Measurements from ENCODE around the gene ZNF629.

Gene ZNF629

DNA sequence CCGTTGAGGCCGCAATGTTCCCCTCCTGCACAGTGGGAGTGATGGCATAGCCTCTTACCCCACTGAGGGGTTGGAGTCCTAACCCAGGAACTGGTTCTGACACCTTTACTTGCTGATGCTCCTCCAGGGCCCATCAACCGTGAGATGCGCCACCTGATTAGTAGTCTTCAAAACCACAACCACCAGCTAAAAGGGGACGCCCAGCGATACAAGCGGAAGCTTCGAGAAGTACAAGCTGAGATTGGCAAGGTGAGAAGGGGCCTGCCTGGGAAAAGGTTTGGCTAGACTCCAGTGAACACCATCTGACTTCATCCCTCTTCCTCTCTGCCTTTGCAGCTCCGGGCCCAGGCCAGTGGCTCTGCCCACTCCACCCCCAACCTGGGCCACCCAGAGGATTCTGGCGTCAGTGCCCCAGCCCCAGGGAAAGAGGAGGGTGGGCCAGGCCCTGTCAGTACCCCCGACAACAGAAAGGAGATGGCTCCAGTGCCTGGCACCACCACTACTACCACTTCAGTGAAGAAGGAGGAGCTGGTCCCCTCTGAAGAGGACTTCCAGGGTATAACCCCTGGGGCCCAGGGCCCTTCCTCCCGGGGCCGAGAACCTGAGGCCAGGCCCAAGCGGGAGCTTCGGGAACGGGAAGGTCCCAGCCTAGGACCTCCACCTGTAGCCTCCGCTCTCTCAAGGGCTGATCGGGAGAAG is 19.1 kb downstream of the ZNF629 start:
- DNase-seq (ENCODE audit: low read depth) = no peak

- DNase-seq (ENCODE audit: low read depth) = no peak
These were observed 20.1 kb downstream of the ZNF629 start for GRCh38 chr16:30766933-30767284.

DNA sequence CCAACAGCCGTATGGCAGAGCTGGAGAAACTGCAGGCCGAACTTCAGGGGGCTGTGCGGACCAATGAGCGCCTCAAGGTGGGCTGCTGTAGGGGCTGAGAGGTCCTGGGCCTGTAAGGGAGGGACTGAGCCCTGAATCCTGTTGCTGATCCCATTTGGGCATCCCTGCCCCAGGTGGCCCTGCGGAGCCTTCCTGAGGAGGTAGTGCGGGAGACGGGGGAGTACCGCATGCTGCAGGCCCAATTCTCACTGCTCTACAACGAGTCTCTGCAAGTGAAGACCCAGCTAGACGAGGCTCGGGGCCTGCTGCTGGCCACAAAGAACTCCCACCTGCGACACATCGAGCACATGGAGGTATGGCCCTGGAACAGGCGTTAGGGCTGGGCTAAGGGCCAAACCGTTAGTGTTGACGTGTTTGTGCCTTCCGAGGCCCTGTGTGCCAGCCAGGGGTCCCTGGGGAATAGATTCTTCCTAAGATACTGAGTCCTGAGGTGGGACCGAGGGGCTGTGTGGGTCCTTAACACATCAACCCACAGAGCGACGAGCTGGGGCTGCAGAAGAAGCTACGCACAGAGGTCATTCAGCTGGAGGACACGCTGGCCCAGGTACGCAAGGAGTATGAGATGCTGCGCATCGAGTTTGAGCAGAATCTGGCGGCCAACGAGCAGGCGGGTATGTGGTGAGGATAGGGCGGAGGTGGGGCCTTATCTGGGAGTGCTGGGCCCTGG is 20.6 kb downstream of the ZNF629 start:
- no peak for DNase-seq (ENCODE audit: low read depth)

- no peak for DNase-seq (ENCODE audit: low read depth)
These were observed 22.1 kb downstream of the ZNF629 start for GRCh38 chr16:30764816-30765465.

DNA sequence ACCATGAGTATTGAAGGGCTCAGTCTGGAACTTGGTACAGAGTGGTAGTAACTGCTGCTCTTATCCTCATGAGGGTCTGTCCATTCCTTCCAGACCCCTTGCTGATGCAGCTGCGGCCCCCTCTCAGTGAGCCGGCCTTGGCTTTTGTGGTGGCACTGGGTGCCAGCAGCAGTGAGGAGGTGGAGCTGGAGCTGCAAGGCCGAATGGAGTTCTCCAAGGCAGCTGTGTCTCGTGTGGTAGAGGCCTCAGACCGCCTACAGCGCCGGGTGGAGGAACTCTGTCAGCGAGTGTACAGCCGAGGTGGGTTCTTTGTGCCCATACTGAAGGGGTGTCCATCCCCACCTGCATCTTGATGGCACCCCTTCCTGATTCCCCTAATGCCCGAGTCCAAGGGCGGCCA is 22.9 kb downstream of the ZNF629 start:
- no peak for DNase-seq (ENCODE audit: low read depth)

GRCh38 chr16:30762991-30763725 is 23.8 kb downstream of the ZNF629 start:
- no peak for DNase-seq (ENCODE audit: low read depth)

DNA sequence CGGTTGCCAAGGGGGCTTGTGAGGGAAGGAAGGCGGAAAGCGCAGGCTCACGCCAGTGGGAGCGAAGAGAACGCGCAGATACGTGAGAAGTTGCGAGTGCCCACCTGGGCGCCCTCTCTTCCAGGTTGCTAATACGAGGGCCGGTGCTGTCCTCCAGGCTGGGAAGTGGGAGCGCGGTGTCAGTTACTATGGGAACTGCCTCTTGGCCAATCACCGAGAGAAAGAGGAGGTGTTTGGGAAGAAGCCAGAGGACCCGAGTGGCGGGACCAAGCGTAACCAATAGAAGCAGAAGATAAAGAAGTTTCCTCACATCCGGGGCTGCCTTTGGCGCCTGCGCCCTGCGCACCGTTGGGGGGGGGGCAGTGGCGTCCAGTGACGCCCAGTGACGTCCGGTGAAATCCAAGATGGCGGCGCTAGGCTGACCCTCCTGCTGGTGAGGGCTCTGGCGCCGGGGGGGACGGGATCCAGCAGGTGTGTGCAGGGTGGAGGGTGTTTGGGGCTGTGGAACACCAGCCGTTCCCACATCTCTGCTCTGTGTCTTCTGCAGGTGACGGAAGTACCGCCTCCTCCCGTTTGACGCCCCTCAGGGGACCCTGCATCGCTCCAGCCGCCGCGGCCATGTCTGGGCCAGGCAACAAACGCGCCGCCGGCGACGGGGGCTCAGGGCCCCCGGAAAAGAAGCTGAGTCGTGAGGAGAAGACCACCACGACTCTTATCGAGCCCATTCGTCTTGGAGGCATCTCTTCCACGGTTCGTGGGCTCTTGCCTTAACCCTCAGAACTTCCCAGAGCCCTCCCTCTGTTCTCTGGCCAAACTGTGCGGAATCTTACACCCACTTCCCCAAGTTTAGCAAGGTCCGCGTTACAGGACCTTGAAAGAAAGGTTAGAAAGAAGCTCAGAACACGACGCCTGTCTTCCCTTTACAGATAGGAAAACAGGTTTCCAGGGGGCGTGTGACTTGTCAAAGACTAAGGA is 24.8 kb downstream of the ZNF629 start, which contains the start of the genes CFAP119 and RNF40:
Gene CFAP119 (minus strand): TSS at position 135 of the 975 bp plus-strand sequence. CDS start 314 bp downstream, outside the sequence.
Gene RNF40 (plus strand): TSS at position 395 of the 975 bp plus-strand sequence. CDS start 224 bp downstream, at position 619.
- DNase-seq (ENCODE audit: low read depth) = peak; percentile 77

DNA sequence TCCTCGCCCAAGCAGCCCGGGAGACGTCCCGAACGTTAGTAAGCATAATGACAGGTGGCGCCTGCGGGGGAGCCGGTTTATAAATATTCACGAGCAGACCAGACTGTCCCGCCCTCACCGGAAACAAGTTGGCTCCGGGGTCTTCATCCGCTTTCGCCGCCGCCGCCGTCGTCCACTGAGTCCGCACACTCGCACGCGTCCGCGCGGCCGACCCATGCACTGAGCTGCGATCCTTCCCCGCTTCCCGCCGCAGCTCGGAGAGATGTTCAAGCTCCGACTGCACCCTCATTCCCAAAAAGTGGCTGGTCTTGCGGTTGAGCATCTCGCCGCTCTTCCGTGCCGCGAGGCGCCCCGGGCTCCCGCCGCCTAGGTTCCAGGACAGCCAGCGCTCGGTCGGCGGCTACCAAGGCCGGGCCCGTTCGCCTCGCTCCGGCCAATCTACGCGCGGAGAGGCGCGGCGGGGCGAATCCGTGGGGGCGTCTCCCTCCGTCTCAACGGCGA is 25.5 kb downstream of the ZNF629 start:
- peak; percentile 16 for DNase-seq (ENCODE audit: low read depth)

GRCh38 chr16:30760577-30761426 is 26.2 kb downstream of the ZNF629 start:
- no peak for DNase-seq (ENCODE audit: low read depth)

GRCh38 chr16:30760001-30760559 is 26.9 kb downstream of the ZNF629 start:
- DNase-seq (ENCODE audit: low read depth) = no peak

GRCh38 chr16:30758988-30759491 is 28.0 kb downstream of the ZNF629 start:
- DNase-seq (ENCODE audit: low read depth) = no peak

- no peak for DNase-seq (ENCODE audit: low read depth)
These were observed 29.7 kb downstream of the ZNF629 start for GRCh38 chr16:30757316-30757715.

DNA sequence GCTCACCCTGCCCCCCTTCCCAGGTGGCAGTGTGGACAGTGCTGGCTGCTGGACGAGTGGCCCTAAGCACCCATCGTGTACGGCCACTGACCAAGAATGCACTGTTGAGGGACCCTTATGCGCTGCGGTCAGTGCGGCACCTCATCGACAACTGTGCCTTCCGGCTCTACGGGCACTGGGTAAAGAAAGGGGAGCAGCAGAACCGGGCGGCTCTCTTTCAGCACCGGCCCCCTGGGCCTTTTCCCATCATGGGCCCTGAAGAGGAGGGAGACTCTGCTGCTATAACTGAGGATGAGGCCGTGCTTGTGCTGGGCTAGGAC is 30.3 kb downstream of the ZNF629 start:
- no peak for DNase-seq (ENCODE audit: low read depth)

GRCh38 chr16:30755955-30756780 is 30.8 kb downstream of the ZNF629 start:
- DNase-seq (ENCODE audit: low read depth) = no peak

DNA sequence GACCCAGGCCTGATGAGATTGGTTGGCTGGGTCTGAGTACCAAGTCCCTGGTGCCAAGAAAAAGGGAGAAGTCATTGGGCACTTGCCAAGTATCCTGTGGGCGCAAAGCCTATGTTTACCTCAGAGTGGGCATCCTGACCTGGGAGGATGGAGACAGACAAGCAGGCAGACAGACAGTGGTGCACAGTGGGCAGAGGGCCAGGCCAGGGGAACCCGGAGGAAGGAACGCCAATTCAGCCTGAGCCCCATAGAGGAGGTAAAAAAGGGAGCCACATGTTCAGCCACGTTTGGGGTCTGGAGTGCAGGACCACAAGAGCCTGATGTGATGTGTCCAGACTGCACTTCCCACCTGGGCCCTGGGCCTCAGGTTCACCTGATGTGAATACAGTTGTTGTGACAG is 33.4 kb downstream of the ZNF629 start:
- DNase-seq (ENCODE audit: low read depth) = no peak

- no peak for DNase-seq (ENCODE audit: low read depth)
These were observed 36.0 kb downstream of the ZNF629 start for GRCh38 chr16:30750876-30751465.

DNA sequence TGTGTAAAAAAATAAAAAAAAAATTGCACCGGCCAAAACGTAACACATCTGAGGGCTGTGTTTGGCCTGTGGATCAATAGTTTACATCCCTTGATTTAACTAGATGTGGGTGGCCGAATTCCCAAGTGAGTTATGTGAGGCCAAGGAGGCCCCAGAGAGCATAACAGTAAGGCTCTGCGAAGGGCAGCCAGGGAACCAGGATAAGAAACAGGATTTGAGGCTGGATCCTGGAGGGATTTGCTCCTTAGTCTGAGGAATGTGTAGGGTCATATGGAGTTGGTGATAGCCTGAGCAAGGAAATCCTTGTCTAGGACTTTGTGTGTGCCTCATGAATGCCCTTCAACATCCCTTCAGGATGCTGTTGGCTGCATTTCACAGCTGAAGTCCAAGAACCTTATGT is 36.8 kb downstream of the ZNF629 start:
- DNase-seq (ENCODE audit: low read depth) = no peak
